ENCODE results near the gene SPATA19.
A peak's percentile ranks its signal among the peaks of the same experiment; 100 is the strongest.

Gene SPATA19

DNA sequence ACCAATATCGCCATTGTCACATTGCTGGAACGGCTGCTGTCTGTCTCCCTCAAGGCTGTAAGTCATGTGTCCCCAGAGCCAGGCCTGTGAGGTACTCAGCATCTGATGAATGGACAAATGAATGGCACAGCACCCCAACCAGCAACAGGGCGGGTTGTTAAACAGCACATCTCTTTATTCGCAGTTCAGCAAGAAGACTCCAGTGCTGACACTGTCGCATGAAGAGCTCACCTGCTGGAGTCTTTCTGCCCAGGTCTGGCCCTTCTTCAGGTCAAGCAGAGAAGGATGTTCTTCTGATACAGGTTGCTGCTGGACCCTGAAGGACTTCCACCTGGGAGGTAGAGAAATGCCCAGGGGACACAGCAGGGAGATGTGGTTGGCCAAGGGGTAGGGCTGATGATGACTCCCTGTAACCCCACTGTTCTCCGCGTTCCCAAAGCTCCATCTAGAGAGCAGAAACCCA lies 4.8 kb downstream of the SPATA19 start:
- ChIA-PET CTCF (no interaction called here), POLR2A (no interaction called here)
- no peak for DNase-seq (ENCODE audit: extremely low spot score)
- no peak for TF ChIP-seq NFRKB (IDR thresholded peaks at IDR 0.05)
- TF ChIP-seq SUZ12 (IDR thresholded peaks at IDR 0.05) = no peak
- no peak for TF ChIP-seq FOXM1 (IDR thresholded peaks at IDR 0.05; ENCODE audit: borderline replicate concordance)
- TF ChIP-seq FOXA1 (IDR thresholded peaks at IDR 0.05) = no peak
- TF ChIP-seq L3MBTL2 (conservative IDR thresholded peaks at IDR 0.05) = no peak
- no peak for TF ChIP-seq LEF1 (IDR thresholded peaks at IDR 0.05; ENCODE audit: borderline replicate concordance)
- no peak for TF ChIP-seq HDGF (IDR thresholded peaks at IDR 0.05; ENCODE audit: borderline replicate concordance)
- no peak for TF ChIP-seq TARDBP (IDR thresholded peaks at IDR 0.05)

DNA sequence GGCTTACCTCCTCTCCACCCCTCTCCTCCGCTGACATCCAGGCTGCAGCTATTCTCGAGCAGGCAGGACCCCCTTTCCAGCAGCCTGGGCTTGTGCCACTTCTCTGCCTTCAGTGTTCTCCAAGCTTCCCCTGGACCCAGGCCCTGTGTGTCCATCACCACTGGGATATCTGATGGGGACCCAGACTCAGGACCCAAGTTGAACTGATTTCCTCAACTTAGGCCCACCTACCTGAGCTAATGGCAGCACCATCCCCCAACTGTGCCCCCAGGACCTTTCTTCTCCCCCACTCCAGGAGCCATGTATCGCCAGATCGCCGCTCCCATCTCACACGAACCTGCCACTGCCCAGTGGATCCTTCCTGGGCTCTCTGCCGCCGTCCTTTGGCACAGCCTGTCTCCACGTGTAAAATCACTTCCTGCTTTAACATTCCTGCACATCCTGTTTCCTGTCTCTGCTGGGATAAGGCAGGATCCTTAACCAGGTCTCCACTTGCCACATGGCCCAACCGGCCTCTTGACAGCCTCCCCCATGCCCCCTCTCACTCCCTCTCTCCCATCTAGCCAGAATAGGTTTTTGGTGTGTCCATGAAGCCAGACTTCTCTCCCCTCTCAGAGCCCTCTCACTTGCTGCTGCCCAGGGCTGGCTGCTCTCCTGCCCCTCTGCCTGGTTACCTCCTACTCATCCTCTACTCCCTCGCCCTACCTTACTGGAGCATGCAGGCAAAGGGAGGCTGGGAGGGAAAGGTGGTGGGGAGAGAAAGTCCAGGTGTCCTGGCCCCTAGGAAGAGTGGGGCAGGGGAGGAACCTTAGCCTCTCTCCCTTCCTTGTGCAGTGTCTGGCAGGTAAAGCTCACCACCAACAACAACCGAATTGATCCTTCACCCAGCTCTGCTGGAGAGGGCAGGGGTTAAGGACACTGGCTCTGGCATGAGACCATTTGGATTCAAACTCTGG lies 9.4 kb downstream of the SPATA19 start:
- CTCF ChIA-PET = interaction anchor here (0.6 to 1.9 kb wide), 5 partner anchors 119 to 759 kb away, joined by 3 to 19 read pairs (median 4); no protein-coding TSS in a partner anchor
- DNase-seq (ENCODE audit: extremely low spot score) = no peak

DNA sequence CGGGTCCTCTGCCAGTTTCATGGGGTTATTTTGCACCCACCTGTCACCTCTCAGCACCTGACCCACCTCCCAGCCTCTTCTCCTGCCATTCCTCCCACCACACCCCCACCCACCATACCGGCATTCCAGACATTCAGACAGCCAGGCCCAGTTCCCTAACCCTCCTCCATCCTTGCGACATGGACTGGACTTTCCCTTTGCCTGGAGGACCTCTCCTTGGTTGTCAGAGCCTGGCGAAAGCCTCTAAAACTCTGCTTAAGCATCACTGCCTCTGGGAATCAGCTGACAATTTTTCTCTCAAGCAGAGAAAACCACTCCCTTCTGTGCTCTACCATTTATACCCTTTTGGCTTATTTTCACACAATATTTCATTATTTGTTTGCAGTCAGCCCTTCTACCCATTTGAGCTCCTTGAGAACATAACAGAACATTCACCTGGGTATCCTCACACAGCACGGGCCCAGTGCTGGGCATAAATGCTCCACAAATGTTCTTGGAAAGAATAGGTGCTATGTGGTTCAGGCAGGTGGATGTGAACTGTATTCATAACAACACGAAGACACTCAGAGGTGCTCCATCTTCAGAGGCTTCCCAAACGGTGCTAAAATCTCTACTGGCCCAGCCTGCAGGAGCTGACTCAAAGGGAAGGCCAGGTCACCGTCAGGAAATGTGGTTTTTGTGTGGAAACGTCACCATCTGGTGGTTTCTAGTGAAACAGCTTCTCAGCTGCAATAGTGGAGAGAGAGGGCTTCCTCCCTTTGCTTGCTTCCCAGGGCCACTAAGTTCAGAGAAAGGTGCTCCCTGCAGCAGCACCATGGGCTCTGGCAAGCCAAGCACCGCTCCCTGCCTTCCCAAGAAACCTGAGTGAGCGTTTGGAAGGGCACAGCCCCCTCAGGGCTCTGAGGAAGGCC lies 10.4 kb downstream of the SPATA19 start:
- ChIA-PET CTCF (interaction anchor here (0.6 to 1.9 kb wide), 5 partner anchors 118 to 758 kb away, joined by 3 to 19 read pairs (median 4); no protein-coding TSS in a partner anchor), POLR2A (no interaction called here)
- DNase-seq (ENCODE audit: extremely low spot score) = peak; percentile 71
- TF ChIP-seq HDGF (IDR thresholded peaks at IDR 0.05; ENCODE audit: borderline replicate concordance) (no peak), ELF4 (IDR thresholded peaks at IDR 0.05) (no peak), FOXK2 (IDR thresholded peaks at IDR 0.05) (no peak), TARDBP (IDR thresholded peaks at IDR 0.05) (no peak), BHLHE40 (IDR thresholded peaks at IDR 0.05; ENCODE audit: borderline replicate concordance) (no peak), L3MBTL2 (conservative IDR thresholded peaks at IDR 0.05) (no peak)

More for the DNA sequence above, 9.4 kb downstream of the SPATA19 start:
- POLR2A ChIA-PET = no interaction called here
- TF ChIP-seq FOXA1 (IDR thresholded peaks at IDR 0.05) = no peak
- TF ChIP-seq BHLHE40 (IDR thresholded peaks at IDR 0.05; ENCODE audit: borderline replicate concordance) = no peak
- no peak for TF ChIP-seq HDGF (IDR thresholded peaks at IDR 0.05; ENCODE audit: borderline replicate concordance)
- no peak for TF ChIP-seq ARNT (IDR thresholded peaks at IDR 0.05)
- TF ChIP-seq L3MBTL2 (conservative IDR thresholded peaks at IDR 0.05) = no peak
- no peak for TF ChIP-seq ZNF384 (IDR thresholded peaks at IDR 0.05)
- no peak for TF ChIP-seq FOXM1 (IDR thresholded peaks at IDR 0.05; ENCODE audit: borderline replicate concordance)
- no peak for TF ChIP-seq NFRKB (IDR thresholded peaks at IDR 0.05)
- no peak for TF ChIP-seq LEF1 (IDR thresholded peaks at IDR 0.05; ENCODE audit: borderline replicate concordance)
- no peak for TF ChIP-seq CTBP1 (IDR thresholded peaks at IDR 0.05; ENCODE audit: borderline replicate concordance)
- no peak for TF ChIP-seq FOXK2 (IDR thresholded peaks at IDR 0.05)
- TF ChIP-seq, protein P1, sequence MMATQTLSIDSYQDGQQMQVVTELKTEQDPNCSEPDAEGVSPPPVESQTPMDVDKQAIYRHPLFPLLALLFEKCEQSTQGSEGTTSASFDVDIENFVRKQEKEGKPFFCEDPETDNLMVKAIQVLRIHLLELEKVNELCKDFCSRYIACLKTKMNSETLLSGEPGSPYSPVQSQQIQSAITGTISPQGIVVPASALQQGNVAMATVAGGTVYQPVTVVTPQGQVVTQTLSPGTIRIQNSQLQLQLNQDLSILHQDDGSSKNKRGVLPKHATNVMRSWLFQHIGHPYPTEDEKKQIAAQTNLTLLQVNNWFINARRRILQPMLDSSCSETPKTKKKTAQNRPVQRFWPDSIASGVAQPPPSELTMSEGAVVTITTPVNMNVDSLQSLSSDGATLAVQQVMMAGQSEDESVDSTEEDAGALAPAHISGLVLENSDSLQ (IDR thresholded peaks at IDR 0.05) = no peak
- TF ChIP-seq ELF4 (IDR thresholded peaks at IDR 0.05) = no peak
- no peak for TF ChIP-seq SP1 (IDR thresholded peaks at IDR 0.05)

- ChIA-PET CTCF (interaction anchor here (0.7 to 1.9 kb wide), 3 partner anchors 699 to 755 kb away, joined by 3 to 19 read pairs (median 14); no protein-coding TSS in a partner anchor), POLR2A (no interaction called here)
- TF ChIP-seq TARDBP (IDR thresholded peaks at IDR 0.05) (no peak), ARNT (IDR thresholded peaks at IDR 0.05) (no peak), SP1 (IDR thresholded peaks at IDR 0.05) (no peak), BHLHE40 (IDR thresholded peaks at IDR 0.05; ENCODE audit: borderline replicate concordance) (no peak), SUZ12 (IDR thresholded peaks at IDR 0.05) (no peak), NFRKB (IDR thresholded peaks at IDR 0.05) (no peak), FOXK2 (IDR thresholded peaks at IDR 0.05) (no peak)
- TF ChIP-seq, protein P1 (IDR thresholded peaks at IDR 0.05) = no peak
- no peak for DNase-seq (ENCODE audit: extremely low spot score)
Measured at GRCh38 chr11:133833898-133834681, 11.2 kb downstream of the SPATA19 start.

- no peak for TF ChIP-seq FOXA1 (IDR thresholded peaks at IDR 0.05)
- TF ChIP-seq CTBP1 (IDR thresholded peaks at IDR 0.05; ENCODE audit: borderline replicate concordance) = no peak
- TF ChIP-seq, protein P1 (IDR thresholded peaks at IDR 0.05) = no peak
- TF ChIP-seq SP1 (IDR thresholded peaks at IDR 0.05) = no peak
- TF ChIP-seq NFRKB (IDR thresholded peaks at IDR 0.05) = no peak
- no peak for TF ChIP-seq ARNT (IDR thresholded peaks at IDR 0.05)
- no peak for TF ChIP-seq SUZ12 (IDR thresholded peaks at IDR 0.05)
- TF ChIP-seq ELF4 (IDR thresholded peaks at IDR 0.05) = no peak
- no peak for TF ChIP-seq TARDBP (IDR thresholded peaks at IDR 0.05)
- no peak for TF ChIP-seq L3MBTL2 (conservative IDR thresholded peaks at IDR 0.05)
- no peak for TF ChIP-seq BHLHE40 (IDR thresholded peaks at IDR 0.05; ENCODE audit: borderline replicate concordance)
- TF ChIP-seq LEF1 (IDR thresholded peaks at IDR 0.05; ENCODE audit: borderline replicate concordance) = no peak
- no peak for TF ChIP-seq FOXM1 (IDR thresholded peaks at IDR 0.05; ENCODE audit: borderline replicate concordance)
- no peak for TF ChIP-seq ZNF384 (IDR thresholded peaks at IDR 0.05)
- no peak for TF ChIP-seq HDGF (IDR thresholded peaks at IDR 0.05; ENCODE audit: borderline replicate concordance)
- no peak for TF ChIP-seq FOXK2 (IDR thresholded peaks at IDR 0.05)
- CTCF ChIA-PET = interaction anchor here (0.7 kb wide), 1 partner anchor 698 kb away, joined by 3 read pairs; no protein-coding TSS in a partner anchor
- DNase-seq (ENCODE audit: extremely low spot score) = no peak
- POLR2A ChIA-PET = no interaction called here
Measured at GRCh38 chr11:133832991-133833897, 12.1 kb downstream of the SPATA19 start.
